H1 (cell line): ENCODE data around the gene ZBTB24. TPM values are rescaled to one million over a fixed set of nuclear protein-coding genes. Genes with fewer than 3 reads are reported as not detected.

ENCODE experiments used
- CTCF ChIA-PET: fragments of 300-600 bp; sonication (Branson Sonifier 250); formaldehyde crosslinking; loops from one replicate; lab custom pipeline; 2021; ENCODE audit not compliant: partially characterized antibody; lab: Charles Lee
- POLR2A ChIA-PET: fragments of 300-600 bp; sonication (Branson Sonifier 250); formaldehyde crosslinking; loops from one replicate; lab custom pipeline; 2021; ENCODE audit warnings: inconsistent platforms; ENCODE audit not compliant: partially characterized antibody; lab: Charles Lee
- DNase-seq, 2 experiments: peaks; one replicate each; pipeline versions ENCODE4 v3.0.0 to v3.0.0-alpha.2; 2010 to 2022; ENCODE audit warnings: low spot score in 2 of 2, low read depth in 1 of 2, mixed read lengths in 1 of 2
- FAIRE-seq: peaks from 2 replicates; lab custom pipeline; 2011; peaks lifted over from hg19 to GRCh38; lab: Jason Lieb, UNC
- H2AFZ ChIP-seq: 2 replicates; pipeline ENCODE4 v1.8.1; 2012; ENCODE audit warnings: low read length, inconsistent platforms
- H2AK5ac ChIP-seq: 2 replicates; pipeline ENCODE4 v1.6.1; 2013; ENCODE audit warnings: low read depth, low read length
- H2BK120ac ChIP-seq: replicated peaks from 2 replicates; pipeline ENCODE3; 2013; ENCODE audit warnings: low read depth, low read length, inconsistent platforms
- H2BK12ac ChIP-seq: 2 replicates; pipeline ENCODE4 v1.6.1; 2013; ENCODE audit warnings: low read depth, low read length
- H2BK15ac ChIP-seq: 2 replicates; pipeline ENCODE4 v1.6.1; 2013; ENCODE audit warnings: low read length
- H2BK20ac ChIP-seq: 2 replicates; pipeline ENCODE4 v1.6.1; 2013; ENCODE audit warnings: low read length
- H2BK5ac ChIP-seq: 2 replicates; pipeline ENCODE4 v1.6.1; 2013; ENCODE audit warnings: low read depth, low read length
- H3K14ac ChIP-seq: 2 replicates; pipeline ENCODE4 v1.6.1; 2013; ENCODE audit warnings: inconsistent platforms; ENCODE audit not compliant: insufficient read length
- H3K18ac ChIP-seq: 2 replicates; pipeline ENCODE4 v1.6.1; 2013; ENCODE audit warnings: low read length; ENCODE audit errors: extremely low read depth
- H3K23ac ChIP-seq: 2 replicates; pipeline ENCODE4 v1.6.1; 2013; ENCODE audit warnings: inconsistent platforms; ENCODE audit not compliant: insufficient read length
- H3K23me2 ChIP-seq: 2 replicates; pipeline ENCODE4 v1.6.1; 2013; ENCODE audit warnings: low read depth, low read length
- H3K27ac ChIP-seq: 2 replicates; pipeline ENCODE4 v1.6.1; 2011; ENCODE audit warnings: low read depth, low read length, inconsistent platforms
- H3K27me3 ChIP-seq, 4 experiments: replicated peaks in 1 of 4; 1 replicate in 1 of 4; 2 replicates in 3 of 4; pipeline versions ENCODE4 v1.6.1 to v1.8.1; 2011 to 2013; ENCODE audit warnings: low read length in 3 of 4, mild to moderate bottlenecking in 3 of 4, inconsistent platforms in 2 of 4, mixed read lengths in 2 of 4, moderate library complexity in 1 of 4; ENCODE audit not compliant: control insufficient read depth in 3 of 4, insufficient read depth in 3 of 4; ENCODE audit errors: extremely low read depth in 1 of 4
- H3K36me3 ChIP-seq, 4 experiments: 2 replicates each; pipeline versions ENCODE4 v1.6.1 to v1.8.1; 2011 to 2013; ENCODE audit warnings: mild to moderate bottlenecking in 4 of 4, low read length in 3 of 4, moderate library complexity in 2 of 4, control low read depth in 1 of 4, inconsistent platforms in 1 of 4; ENCODE audit not compliant: insufficient read depth in 4 of 4, control insufficient read depth in 2 of 4
- H3K4ac ChIP-seq: replicated peaks from 2 replicates; pipeline ENCODE3; 2013; ENCODE audit warnings: low read length, low read depth, mixed read lengths, inconsistent platforms; ENCODE audit not compliant: insufficient read length
- H3K4me1 ChIP-seq, 4 experiments: replicated peaks in 1 of 4; 1 replicate in 1 of 4; 2 replicates in 3 of 4; pipeline versions ENCODE4 v1.6.1 to v1.8.1; 2011 to 2013; ENCODE audit warnings: low read length in 3 of 4, inconsistent platforms in 2 of 4, mixed read lengths in 1 of 4; ENCODE audit not compliant: insufficient read depth in 4 of 4, control insufficient read depth in 3 of 4
- H3K4me2 ChIP-seq, 2 experiments: 2 replicates each; pipeline versions ENCODE4 v1.6.1 to v1.8.1; 2011 to 2013; ENCODE audit warnings: low read depth in 2 of 2, low read length in 2 of 2, control low read depth in 1 of 2, inconsistent platforms in 1 of 2, mild to moderate bottlenecking in 1 of 2; ENCODE audit not compliant: insufficient read depth in 1 of 2
- H3K4me3 ChIP-seq, 4 experiments: fragments of 200-600, 300-600 bp in 1 of 4; sonication (generic), shearing (Covaris generic), sonication (Bioruptor Twin) in 1 of 4; 2 replicates each; pipeline versions ENCODE4 v1.5.1 to v1.8.1; 2011 to 2016; ENCODE audit warnings: low read length in 4 of 4, low read depth in 3 of 4, control low read depth in 2 of 4, inconsistent platforms in 2 of 4, mild to moderate bottlenecking in 2 of 4, mixed read lengths in 1 of 4, moderate library complexity in 1 of 4; ENCODE audit not compliant: insufficient read depth in 2 of 4; ENCODE audit errors: extremely low read depth in 1 of 4
- H3K56ac ChIP-seq: replicated peaks from 2 replicates; pipeline ENCODE3; 2013; ENCODE audit warnings: low read depth, mild to moderate bottlenecking, mixed read lengths, low read length, inconsistent platforms; ENCODE audit not compliant: insufficient read length
- H3K79me1 ChIP-seq: 2 replicates; pipeline ENCODE4 v1.6.1; 2013; ENCODE audit warnings: low read depth, low read length, control low read depth
- H3K79me2 ChIP-seq, 2 experiments: 2 replicates each; pipeline versions ENCODE4 v1.6.1 to v1.8.1; 2012 to 2013; ENCODE audit warnings: low read length in 2 of 2, mild to moderate bottlenecking in 2 of 2, inconsistent platforms in 1 of 2; ENCODE audit not compliant: insufficient read depth in 2 of 2, control insufficient read depth in 1 of 2
- H3K9ac ChIP-seq, 4 experiments: replicated peaks in 1 of 4; 1 replicate in 1 of 4; 2 replicates in 3 of 4; pipeline versions ENCODE4 v1.6.1 to v1.8.1; 2011 to 2013; ENCODE audit warnings: low read depth in 3 of 4, low read length in 3 of 4, control low read depth in 2 of 4, mild to moderate bottlenecking in 2 of 4, moderate library complexity in 2 of 4, inconsistent platforms in 1 of 4; ENCODE audit errors: extremely low read depth in 1 of 4
- H3K9me3 ChIP-seq, 2 experiments: 2 replicates each; pipeline versions ENCODE4 v1.6.1 to v1.8.1; 2012 to 2013; ENCODE audit warnings: mild to moderate bottlenecking in 2 of 2, moderate library complexity in 2 of 2, control low read depth in 1 of 2, inconsistent platforms in 1 of 2, low read depth in 1 of 2, low read length in 1 of 2, mixed read lengths in 1 of 2; ENCODE audit not compliant: insufficient read depth in 2 of 2
- H4K20me1 ChIP-seq, 2 experiments: replicated peaks in 1 of 2; 2 replicates each; pipeline versions ENCODE3 to v1.8.1; 2011 to 2013; ENCODE audit warnings: inconsistent platforms in 2 of 2, low read length in 2 of 2, mild to moderate bottlenecking in 1 of 2; ENCODE audit not compliant: insufficient read depth in 2 of 2, control insufficient read depth in 1 of 2
- H4K5ac ChIP-seq: 2 replicates; pipeline ENCODE4 v1.6.1; 2013; ENCODE audit warnings: low read length, low read depth, mixed read lengths, inconsistent platforms; ENCODE audit not compliant: insufficient read length
- H4K8ac ChIP-seq: 2 replicates; pipeline ENCODE4 v1.8.0; 2013; ENCODE audit warnings: mild to moderate bottlenecking, moderate library complexity, low read length, inconsistent platforms; ENCODE audit not compliant: insufficient read depth; ENCODE audit errors: extremely low read depth
- H4K91ac ChIP-seq: replicated peaks from 2 replicates; pipeline ENCODE3; 2013; ENCODE audit warnings: low read length, mixed read lengths, inconsistent platforms; ENCODE audit not compliant: insufficient read length
- CEBPB ChIP-seq: IDR thresholded peaks from 2 replicates; pipeline ENCODE4 v1.6.1; 2012; ENCODE audit warnings: low read depth, low read length
- WGBS, 2 experiments: shearing (Covaris generic) in 1 of 2; methylation state at CpG; one replicate each; pipeline versions ENCODE4 v1.1.6 to v1.1.7; 2013 to 2015; ENCODE audit warnings: low lambda C conversion rate in 2 of 2, mixed read lengths in 2 of 2, inconsistent platforms in 1 of 2, low coverage in 1 of 2, missing lambda C conversion rate in 1 of 2; ENCODE audit not compliant: insufficient replicate concordance in 2 of 2, insufficient coverage in 1 of 2, insufficient read length in 1 of 2; ENCODE audit errors: extremely low coverage in 1 of 2, missing lambda C conversion rate in 1 of 2; 5-methylcytosine and 5-hydroxymethylcytosine counted together
- polyA plus RNA-seq, 7 experiments: library from polyadenylated mRNA; depleted of rRNA in 3 of 7; stranded (reverse) in 5 of 7; unstranded in 2 of 7; fragments of >200 nt in 5 of 7; fragments of 200-250 nt in 2 of 7; gene quantifications; 1 replicate in 5 of 7; 2 replicates in 1 of 7; 4 replicates in 1 of 7; pipeline versions ENCODE4 v1.2.1 to v1.2.3, GENCODE V29; 2011 to 2013; ENCODE audit warnings: missing spikeins in 2 of 7, mixed read lengths in 2 of 7
- total RNA-seq: library from RNA; stranded (reverse); fragmentation: NEBNext Ultra II Directional; extraction: Animal tissue kit (Norgen Biotek cat#: 25700); gene quantifications from 2 replicates; pipeline ENCODE4 v1.2.1, GENCODE V29; 2021
- TF ChIP-seq, protein P1 (sequence below): IDR thresholded peaks from 2 replicates; pipeline ENCODE4 v1.6.1; 2012; ENCODE audit warnings: inconsistent platforms

ZBTB24 gene
- total and polyA plus RNA-seq, 2 of the 8 experiments (the other 6 are each of a cell fraction or from before 2014, with no cell fraction given), result 7.5 to 21.0 TPM

DNA sequence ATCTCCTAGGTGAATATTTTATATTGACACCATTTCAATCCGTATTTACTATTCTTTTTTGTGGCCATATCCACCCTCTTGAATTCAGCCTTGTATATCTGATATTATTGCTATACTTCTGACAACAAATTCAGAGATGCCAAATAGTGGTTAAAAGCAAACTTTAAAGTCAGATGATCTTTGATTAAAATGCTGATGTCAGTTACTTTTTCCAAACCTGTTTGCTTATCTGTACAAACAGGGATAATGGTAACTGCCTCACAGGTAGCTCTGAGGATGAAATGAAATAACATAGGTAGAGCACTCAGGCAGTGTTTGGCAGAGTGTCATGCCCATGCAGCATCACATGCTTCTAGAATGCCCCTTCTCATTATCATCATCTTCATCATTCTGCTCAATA lies 61.8 kb downstream of the ZBTB24 start:
- no peak overlapping the region for H2AFZ ChIP-seq
- TF ChIP-seq CEBPB, result no peak
- TF ChIP-seq, protein P1, sequence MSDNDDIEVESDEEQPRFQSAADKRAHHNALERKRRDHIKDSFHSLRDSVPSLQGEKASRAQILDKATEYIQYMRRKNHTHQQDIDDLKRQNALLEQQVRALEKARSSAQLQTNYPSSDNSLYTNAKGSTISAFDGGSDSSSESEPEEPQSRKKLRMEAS, result no peak
- TF ChIP-seq, all 59 proteins: peak for 0
- H3K23ac ChIP-seq, result no peak overlapping the region
- no peaks in the 10 kb centered on the region for H3K79me1 ChIP-seq
- no peak overlapping the region for H2BK15ac ChIP-seq
- no peak overlapping the region for H2BK20ac ChIP-seq
- H3K36me3 ChIP-seq, result no peaks in the 10 kb centered on the region
- H3K9me3 ChIP-seq, result no peaks in the 10 kb centered on the region
- H3K4me2 ChIP-seq, result no peak overlapping the region
- H2AK5ac ChIP-seq, result no peak overlapping the region
- no peaks in the 10 kb centered on the region for H4K20me1 ChIP-seq
- no peak overlapping the region for H3K18ac ChIP-seq
- peaks cover 0 to 3% (median 0%) of the 10 kb centered on the region in 4 experiments; a peak in 1 of 7 replicates for H3K4me1 ChIP-seq
- no peak overlapping the region for H2BK120ac ChIP-seq
- H4K8ac ChIP-seq, result no peak overlapping the region
- 85% methylated on average over 1 of the region's 1 CpG; no CpG with 5 or more reads in 1 of the 2 experiments for WGBS, 2 experiments
- no peak overlapping the region for H3K4me3 ChIP-seq
- POLR2A ChIA-PET, result interaction anchor here (2.3 kb wide), 1 partner anchor 10 kb away, joined by 7 read pairs; no protein-coding TSS in a partner anchor
- no peak overlapping the region for H4K91ac ChIP-seq
- no peak overlapping the region for H3K14ac ChIP-seq
- H3K79me2 ChIP-seq, result no peaks in the 10 kb centered on the region
- FAIRE-seq (no peak), DNase-seq (no peak)
- H3K9ac ChIP-seq, result no peak overlapping the region
- H3K4ac ChIP-seq, result no peak overlapping the region
- CTCF ChIA-PET, result interaction anchor here (0.6 to 1.4 kb wide), 2 partner anchors 9 to 476 kb away, joined by 4 to 5 read pairs; no protein-coding TSS in a partner anchor
- no peak overlapping the region for H2BK12ac ChIP-seq
- H3K27ac ChIP-seq, result no peak overlapping the region
- no peak overlapping the region for H3K56ac ChIP-seq
- no peak overlapping the region for H4K5ac ChIP-seq
- H3K27me3 ChIP-seq, result no peaks in the 10 kb centered on the region
- H2BK5ac ChIP-seq, result no peak overlapping the region
- H3K23me2 ChIP-seq, result no peaks in the 10 kb centered on the region
